GM12892 (cell line): ENCODE data around the gene RRBP1.

Experiments used
- DNase-seq: peaks from one replicate; pipeline ENCODE4 v3.0.0; 2011; ENCODE audit not compliant: insufficient read length
- FAIRE-seq: peaks from 2 replicates; lab custom pipeline; 2011; peaks lifted over from hg19 to GRCh38; lab: Jason Lieb, UNC
- POLR2A ChIP-seq: IDR thresholded peaks from 2 replicates; pipeline ENCODE4 v1.6.1; 2011; ENCODE audit warnings: low read depth, low read length, control low read depth
- POLR2AphosphoS5 ChIP-seq: IDR thresholded peaks from 2 replicates; pipeline ENCODE4 v1.6.1; 2011; ENCODE audit warnings: low read depth, low read length, control low read depth
- TAF1 ChIP-seq: IDR thresholded peaks from 2 replicates; pipeline ENCODE4 v1.6.1; 2011; ENCODE audit warnings: low read depth, mild to moderate bottlenecking, control low read depth, low read length, borderline replicate concordance

Gene RRBP1

DNA sequence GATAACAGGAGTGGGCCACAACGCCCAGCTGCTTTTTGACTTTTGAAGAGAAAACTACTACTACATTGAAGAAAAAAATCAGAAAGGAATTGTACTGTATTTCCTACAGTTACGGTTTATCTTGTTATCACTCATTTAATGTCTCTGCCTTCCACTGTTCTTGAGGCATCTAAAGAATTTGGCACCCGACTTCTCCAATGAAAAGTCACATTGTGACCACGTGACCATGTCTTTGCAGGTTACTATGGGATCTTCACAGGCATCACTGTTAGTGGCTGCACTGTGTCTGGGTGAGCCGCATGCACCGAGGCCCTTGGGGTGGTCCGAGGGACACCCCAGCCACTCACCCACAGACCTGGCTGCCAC lies 26.8 kb downstream of the RRBP1 start:
- TF ChIP-seq POLR2AphosphoS5 (no peak), TAF1 (no peak), POLR2A (no peak)
- DNase-seq (no peak), FAIRE-seq (no peak)

DNA sequence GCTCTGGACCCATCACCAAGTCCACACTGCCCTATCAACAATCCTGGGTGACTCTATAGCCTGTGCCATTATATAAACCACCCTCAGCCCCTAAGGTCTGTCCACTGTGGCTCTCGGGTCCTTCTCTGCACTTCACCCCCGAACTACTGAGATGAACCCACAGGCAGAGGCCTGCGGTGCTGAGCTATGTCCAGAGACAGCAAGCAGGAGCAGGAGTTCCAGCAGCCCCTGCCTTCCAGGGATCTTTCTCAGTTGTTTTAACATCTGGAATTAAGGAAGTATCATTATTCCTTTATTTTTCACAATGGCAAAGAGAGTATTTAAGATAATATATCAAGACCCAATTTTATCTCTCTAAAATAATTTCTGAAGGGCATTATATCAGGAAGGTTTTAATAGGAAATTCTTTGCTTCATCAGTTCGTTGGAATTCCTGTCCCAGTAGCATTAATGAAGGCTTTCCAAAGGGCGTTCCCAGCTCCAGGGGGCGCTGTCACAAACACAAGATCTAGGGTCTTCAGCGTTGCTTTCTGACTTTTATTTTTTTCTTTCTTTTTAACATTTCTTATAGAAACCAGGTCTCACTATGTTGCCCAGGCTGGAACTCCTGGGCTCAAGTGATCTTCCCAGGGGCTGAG lies 27.3 kb downstream of the RRBP1 start:
- DNase-seq (no peak), FAIRE-seq (no peak)
- TF ChIP-seq TAF1 (no peak), POLR2AphosphoS5 (no peak), POLR2A (no peak)

DNA sequence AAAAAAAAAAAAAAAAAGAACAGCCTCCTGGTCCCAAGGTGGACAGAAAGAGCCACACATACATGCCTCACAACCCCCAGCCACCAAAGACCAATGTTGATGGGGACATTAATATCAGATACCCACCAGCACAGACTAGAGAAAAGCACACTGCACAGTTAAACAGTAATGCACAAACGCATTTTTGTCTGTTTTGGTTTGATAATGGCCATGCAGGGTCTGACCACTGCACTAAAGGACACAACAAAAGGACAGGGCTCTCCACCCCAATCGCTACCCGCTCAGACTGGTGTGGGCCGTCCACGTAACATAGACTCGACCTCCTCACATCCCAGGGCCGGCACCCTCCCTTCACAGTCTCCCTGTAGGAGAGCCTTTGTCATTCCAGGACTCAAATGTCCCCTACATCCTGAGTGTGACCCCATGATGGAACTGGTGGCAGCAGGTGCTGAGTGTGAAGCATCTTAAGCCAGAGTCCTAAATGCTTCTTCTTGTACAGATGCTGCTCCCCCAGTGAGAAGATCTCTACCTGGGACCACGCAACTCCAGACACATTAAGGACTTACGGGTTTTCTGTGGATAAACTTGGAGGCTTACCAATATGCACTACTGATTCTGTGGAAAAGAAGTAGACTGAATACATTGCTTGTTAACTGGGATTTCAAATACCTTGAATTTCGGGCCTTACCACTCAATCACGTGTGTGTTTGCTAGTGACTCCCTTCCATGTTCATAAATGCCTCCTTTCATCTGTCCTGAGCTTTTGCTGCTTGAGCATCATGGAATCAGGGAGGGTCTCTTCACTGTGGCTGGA lies 28.0 kb downstream of the RRBP1 start:
- TF ChIP-seq POLR2AphosphoS5, result no peak
- no peak for TF ChIP-seq POLR2A
- TF ChIP-seq TAF1, result no peak
- no peak for DNase-seq
- FAIRE-seq, result no peak

DNA sequence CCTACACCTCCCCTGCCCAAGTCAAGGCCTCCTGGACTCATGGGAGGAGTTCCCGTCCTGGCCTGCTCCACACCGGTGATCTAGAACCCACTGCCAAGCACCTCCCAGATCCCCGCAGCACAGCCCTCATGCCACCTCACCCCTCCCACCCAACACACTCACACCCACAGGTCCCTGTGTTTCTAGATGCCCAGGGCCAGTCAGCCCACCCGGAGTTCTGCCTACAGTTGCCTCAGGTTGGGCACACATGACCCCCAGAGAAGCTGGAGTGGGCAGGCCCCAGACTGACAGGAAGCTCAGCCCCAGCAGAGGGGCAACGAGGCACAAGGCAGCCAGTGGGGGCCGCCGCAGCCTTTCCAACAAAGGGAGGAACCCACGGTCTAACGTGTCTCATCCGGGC lies 29.6 kb downstream of the RRBP1 start:
- DNase-seq (no peak), FAIRE-seq (no peak)
- TF ChIP-seq POLR2A, result no peak
- no peak for TF ChIP-seq TAF1
- TF ChIP-seq POLR2AphosphoS5, result no peak

- DNase-seq (no peak), FAIRE-seq (no peak)
- TF ChIP-seq POLR2AphosphoS5 (no peak; the same call in 1 of the 2 replicates), TAF1 (no peak), POLR2A (no peak)
These were observed 30.2 kb downstream of the RRBP1 start for GRCh38 chr20:17651760-17652388.

DNA sequence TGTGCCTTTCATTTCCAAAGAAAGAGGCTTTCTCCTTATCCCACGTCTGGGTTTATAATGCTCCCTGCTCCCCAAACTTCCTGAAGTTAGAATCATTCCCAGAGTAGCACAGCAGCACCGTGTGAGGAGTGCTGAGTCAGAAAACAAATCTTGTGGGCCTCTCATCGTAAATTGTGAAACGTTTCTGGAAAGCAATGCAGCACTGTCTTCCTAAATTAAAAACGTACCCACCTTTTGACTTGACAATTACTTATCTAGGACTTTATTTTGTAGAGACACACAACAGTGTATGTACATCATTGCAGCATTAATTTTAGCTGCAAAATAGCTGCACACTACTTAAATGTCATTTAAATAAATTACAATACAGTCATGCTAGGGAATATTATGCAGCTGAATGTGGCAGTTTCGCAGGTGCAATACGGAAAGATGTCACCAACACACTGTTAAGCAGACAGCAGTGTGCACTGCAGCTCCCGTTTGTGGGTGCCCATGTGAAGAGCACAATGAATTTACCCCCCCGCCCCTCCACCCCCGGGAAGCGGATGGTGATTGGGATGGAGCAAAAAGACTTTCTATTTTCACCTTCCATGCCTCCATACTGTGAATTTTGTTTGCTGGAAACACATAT lies 30.8 kb downstream of the RRBP1 start:
- no peak for DNase-seq

DNA sequence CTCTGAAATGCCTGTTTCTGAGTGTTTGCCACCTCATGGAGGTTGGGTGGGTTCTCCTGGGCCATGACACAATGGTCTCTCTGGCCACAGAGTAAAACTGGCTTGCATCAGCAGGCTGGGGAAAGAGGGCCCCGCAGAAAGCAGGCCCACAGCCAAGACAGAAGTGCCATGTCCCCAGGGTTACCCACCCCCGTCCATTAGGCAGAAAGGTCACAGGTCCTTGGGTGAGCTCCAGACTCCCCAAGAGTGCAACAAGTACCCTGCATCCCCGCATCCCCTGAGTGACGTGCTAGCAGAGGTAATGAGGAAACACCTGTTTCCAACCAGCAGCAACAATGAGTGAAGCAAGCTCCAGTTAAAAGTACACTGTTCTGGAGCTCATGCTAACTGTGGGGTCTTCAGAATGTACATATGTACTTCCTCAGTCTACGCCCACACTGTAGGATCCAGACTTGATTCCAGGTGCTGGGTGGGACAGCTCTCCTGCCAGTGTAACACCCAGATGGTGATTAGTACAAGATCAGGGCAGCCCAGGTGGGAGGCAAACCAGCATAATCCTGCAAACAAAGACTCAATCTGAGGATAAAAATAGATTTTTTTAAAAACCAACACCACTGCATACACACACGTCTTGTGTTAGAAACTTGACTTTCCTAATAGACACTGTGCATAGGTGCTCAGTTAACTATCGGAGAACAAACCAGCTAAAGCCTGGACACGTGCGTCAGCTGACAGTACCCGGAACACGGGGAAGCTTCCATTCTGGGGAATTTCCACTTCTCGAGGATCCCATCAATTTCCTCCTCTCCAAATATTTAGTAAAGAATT lies 31.5 kb downstream of the RRBP1 start:
- no peak for FAIRE-seq
- DNase-seq, result no peak
- TF ChIP-seq POLR2AphosphoS5, result no peak
- no peak for TF ChIP-seq TAF1
- TF ChIP-seq POLR2A, result no peak

More for the DNA sequence above, 30.8 kb downstream of the RRBP1 start:
- FAIRE-seq, result no peak
- TF ChIP-seq POLR2AphosphoS5 (no peak), POLR2A (no peak), TAF1 (no peak)

- FAIRE-seq, result no peak
- no peak for DNase-seq
- TF ChIP-seq TAF1 (no peak), POLR2A (no peak), POLR2AphosphoS5 (no peak)
These were observed 33.0 kb downstream of the RRBP1 start for GRCh38 chr20:17648791-17649730.

- DNase-seq (no peak), FAIRE-seq (no peak)
- TF ChIP-seq POLR2AphosphoS5 (no peak), TAF1 (no peak), POLR2A (no peak)
These were observed 33.8 kb downstream of the RRBP1 start for GRCh38 chr20:17648315-17648646.
